Right lobe of liver (tissue), 4 donors: Measurements from ENCODE around the gene DAPK2.

Experiments
- POLR2A ChIP-seq: fragments of 450-650 bp; IDR thresholded peaks from one replicate; pipeline ENCODE4 v1.6.1; 2017; ENCODE audit warnings: antibody characterized with exemption, mild to moderate bottlenecking
- TF ChIP-seq, protein P1 (sequence below), 4 donors: fragments of 200-600 bp in 3 of 4; fragments of 450-650 bp in 1 of 4; IDR thresholded peaks; one replicate each; pipeline versions ENCODE4 v1.5.1 to v1.8.0; 2016 to 2022; ENCODE audit warnings: antibody characterized with exemption in 4 of 4, mild to moderate bottlenecking in 2 of 4
- donor health status: DM: no; HTN: no; CAD: no.
- donor health status: DM: no; HTN: no; CAD: no.
- donor health status: DM: no; HTN: yes; CAD: no.

DNA sequence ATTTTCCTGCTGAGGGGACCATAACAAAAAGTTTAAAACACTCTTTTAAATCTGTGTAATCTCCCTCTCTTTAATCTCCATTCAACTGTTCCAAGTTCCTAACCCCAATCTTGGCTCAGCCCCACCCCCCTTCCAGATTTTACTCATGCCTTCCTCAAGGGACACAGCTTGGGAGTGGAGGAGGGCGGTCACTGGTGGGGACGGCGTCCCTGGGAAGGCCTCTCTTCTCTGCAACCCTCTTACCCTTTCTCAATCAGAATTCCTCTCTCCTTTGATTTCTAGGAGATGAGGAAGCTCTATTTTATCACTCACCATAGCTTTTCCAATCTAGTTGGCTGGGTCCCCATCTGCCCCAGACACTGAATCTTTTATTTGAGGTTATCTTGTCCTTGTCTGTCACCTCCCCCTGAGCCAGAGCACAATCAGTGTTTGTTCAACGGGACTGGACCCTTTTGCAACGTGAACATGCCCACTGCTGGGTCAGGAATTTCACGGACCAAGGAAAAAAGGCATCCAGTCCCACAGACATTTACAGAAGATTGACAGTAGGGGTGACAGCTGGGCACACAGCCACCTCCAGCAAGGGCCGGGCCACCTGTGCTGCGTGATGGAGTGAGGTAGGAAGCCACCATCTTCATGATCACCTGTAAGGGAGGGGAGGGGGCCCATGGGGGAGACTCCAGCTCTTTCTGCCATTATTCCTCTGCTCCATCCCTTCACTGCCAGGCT lies 128.5 kb downstream of the DAPK2 start:
- TF ChIP-seq POLR2A, result no peak
- TF ChIP-seq, protein P1, sequence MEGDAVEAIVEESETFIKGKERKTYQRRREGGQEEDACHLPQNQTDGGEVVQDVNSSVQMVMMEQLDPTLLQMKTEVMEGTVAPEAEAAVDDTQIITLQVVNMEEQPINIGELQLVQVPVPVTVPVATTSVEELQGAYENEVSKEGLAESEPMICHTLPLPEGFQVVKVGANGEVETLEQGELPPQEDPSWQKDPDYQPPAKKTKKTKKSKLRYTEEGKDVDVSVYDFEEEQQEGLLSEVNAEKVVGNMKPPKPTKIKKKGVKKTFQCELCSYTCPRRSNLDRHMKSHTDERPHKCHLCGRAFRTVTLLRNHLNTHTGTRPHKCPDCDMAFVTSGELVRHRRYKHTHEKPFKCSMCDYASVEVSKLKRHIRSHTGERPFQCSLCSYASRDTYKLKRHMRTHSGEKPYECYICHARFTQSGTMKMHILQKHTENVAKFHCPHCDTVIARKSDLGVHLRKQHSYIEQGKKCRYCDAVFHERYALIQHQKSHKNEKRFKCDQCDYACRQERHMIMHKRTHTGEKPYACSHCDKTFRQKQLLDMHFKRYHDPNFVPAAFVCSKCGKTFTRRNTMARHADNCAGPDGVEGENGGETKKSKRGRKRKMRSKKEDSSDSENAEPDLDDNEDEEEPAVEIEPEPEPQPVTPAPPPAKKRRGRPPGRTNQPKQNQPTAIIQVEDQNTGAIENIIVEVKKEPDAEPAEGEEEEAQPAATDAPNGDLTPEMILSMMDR (IDR thresholded peaks at IDR 0.05), result no peak
